GM12864 (cell line): ENCODE results near the gene LUZP2.

Experiments
- DNase-seq: peaks from one replicate; pipeline ENCODE4 v3.0.0-alpha.2; 2011; ENCODE audit warnings: low read depth
- H3K4me3 ChIP-seq: 2 replicates; pipeline ENCODE4 v1.5.1; 2011; ENCODE audit warnings: mild to moderate bottlenecking, low read depth, low read length, control low read depth
- CTCF ChIP-seq: IDR thresholded peaks from 2 replicates; pipeline ENCODE4 v1.5.1; 2011; ENCODE audit warnings: low read depth, mild to moderate bottlenecking, moderate library complexity, low read length, control low read depth, inconsistent platforms; ENCODE audit errors: missing control alignments

The LUZP2 gene

GRCh38 chr11:24515632-24516031, 18.8 kb downstream of the LUZP2 start:
- TF ChIP-seq CTCF = no peak
- no peak overlapping the region for H3K4me3 ChIP-seq
- no peak for DNase-seq

- TF ChIP-seq CTCF = no peak
- H3K4me3 ChIP-seq = no peak overlapping the region
- DNase-seq = no peak
Measured at GRCh38 chr11:24516638-24517037, 19.8 kb downstream of the LUZP2 start.

GRCh38 chr11:24521601-24522000, 24.7 kb downstream of the LUZP2 start:
- DNase-seq = no peak
- no peak for TF ChIP-seq CTCF
- no peak overlapping the region for H3K4me3 ChIP-seq

GRCh38 chr11:24524156-24524555, 27.3 kb downstream of the LUZP2 start:
- no peak for TF ChIP-seq CTCF
- H3K4me3 ChIP-seq = no peak overlapping the region
- no peak for DNase-seq

- no peak for DNase-seq
- H3K4me3 ChIP-seq = no peak overlapping the region
- no peak for TF ChIP-seq CTCF
Measured at GRCh38 chr11:24531528-24531927, 34.7 kb downstream of the LUZP2 start.

GRCh38 chr11:24543771-24544170, 46.9 kb downstream of the LUZP2 start:
- no peak for DNase-seq
- TF ChIP-seq CTCF = no peak
- no peak overlapping the region for H3K4me3 ChIP-seq

- no peak overlapping the region for H3K4me3 ChIP-seq
- no peak for TF ChIP-seq CTCF
- no peak for DNase-seq
Measured at GRCh38 chr11:24556693-24557092, 59.8 kb downstream of the LUZP2 start.
